Measurements from ENCODE around the gene TFDP1. TPM values are rescaled to one million over a fixed set of nuclear protein-coding genes. Genes with fewer than 3 reads are reported as not detected.

TFDP1 gene
- total RNA-seq, 2 donors from 2014 or later, result 48.3 to 57.1 TPM

DNA sequence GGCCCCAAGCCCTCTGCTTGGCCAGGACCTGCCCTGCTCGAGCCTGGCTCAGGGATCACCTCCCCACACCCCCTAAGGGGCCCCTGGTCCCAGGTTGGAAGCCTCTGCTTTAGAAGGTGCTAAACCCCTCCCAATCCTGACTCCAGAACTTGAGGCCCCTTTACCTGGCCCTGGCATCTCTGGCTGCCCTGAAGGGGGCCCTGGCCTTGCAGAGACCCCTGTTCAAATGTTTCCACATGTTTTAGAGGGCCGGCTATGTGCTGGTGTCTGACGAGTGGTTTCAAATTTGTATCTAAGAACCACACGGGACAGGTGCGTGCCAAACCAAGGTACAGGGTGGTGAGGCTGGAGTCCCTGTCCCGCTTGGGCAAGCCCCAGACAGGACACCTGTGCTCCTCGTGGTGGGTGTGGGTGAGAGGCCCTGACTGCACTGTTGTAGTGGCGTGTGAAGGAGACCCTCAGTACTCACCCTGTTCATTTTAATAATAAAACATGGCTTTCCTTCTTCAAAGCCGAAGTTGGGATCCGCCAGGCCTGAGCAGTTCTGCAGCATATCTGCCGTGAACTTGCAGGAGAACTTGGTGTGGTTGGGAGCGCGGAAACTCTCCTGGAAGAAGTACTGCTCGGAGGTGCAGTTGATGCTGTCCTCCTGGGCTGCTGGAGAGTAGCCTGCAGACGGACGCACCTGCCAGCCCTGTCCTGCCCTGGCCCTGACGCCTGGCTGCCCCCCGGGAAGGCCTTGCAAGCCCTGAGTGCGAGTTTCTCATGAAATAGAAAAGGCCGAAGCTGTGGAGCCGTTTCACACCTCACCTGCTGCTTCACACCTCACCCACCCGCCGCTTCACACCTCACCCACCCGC, 68.1 kb downstream of the TFDP1 start:
- DNase-seq, result no peak
- intact Hi-C loops (cut with DNase I), result no loop called here

DNA sequence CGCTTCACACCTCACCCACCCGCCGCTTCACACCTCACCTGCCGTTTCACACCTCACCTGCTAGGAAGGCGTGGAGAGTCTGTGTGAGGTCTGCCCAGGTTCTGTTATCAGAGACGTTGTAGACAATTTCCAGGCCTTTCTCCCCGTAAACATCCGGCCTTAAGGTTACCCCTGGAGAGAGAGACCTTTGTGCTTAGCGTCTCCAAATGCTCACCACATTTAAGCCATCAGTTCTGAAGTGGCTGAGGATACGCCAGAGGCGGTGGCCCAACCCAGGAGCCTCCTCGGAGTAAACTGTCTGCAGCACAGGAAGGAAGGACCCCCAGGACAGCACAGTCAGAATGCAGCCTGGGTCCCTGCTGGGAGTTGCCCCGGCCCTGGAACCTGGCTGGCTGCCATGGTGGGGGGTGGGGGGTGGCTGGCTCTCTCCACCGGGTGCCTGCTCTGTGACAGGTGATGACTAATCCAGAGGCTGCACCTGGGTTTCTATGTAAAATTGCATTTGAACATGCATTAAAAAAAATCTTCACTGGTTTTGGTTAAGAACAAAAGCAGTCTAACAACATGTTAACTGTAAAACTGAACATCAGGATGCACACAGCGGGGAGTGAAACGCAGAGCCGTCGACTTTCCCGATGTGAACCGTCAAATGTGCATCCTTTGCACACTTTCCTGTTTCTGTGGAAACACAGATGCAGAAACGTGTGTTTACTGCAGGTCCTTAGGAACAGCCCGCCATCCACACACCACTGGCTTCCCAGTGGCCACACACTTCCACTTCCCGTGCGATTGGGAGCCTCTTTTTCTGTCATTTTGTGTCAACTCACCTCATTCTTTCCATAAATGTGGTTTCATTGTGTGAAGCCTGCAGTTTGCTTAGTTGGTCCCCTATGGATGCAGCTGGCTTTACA, 69.0 kb downstream of the TFDP1 start:
- intact Hi-C loops (cut with DNase I), result no loop called here
- ATAC-seq (no peak), DNase-seq (no peak)

More for the DNA sequence above, 68.1 kb downstream of the TFDP1 start:
- ATAC-seq, result no peak

DNA sequence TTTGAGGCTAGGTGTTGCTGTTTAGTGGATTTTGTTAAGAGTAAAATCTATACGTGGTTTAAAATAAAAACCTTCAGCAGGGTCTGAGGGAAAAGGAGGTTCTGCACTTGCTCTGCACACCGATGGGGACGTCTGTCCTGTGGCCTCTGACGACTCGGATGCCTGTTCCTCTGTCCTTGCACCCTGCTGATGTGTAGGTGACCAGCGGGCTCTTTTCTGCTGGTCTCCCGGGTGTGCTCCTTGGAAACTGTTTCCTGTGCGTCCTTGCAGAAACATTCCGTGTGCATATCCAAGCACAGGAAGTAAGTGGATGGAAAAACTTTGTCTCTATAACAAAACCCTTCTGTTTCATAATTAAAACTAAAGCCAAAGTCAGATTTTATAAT, 69.6 kb downstream of the TFDP1 start:
- intact Hi-C loops (cut with DNase I), result no loop called here
- ATAC-seq (no peak), DNase-seq (no peak)

DNA sequence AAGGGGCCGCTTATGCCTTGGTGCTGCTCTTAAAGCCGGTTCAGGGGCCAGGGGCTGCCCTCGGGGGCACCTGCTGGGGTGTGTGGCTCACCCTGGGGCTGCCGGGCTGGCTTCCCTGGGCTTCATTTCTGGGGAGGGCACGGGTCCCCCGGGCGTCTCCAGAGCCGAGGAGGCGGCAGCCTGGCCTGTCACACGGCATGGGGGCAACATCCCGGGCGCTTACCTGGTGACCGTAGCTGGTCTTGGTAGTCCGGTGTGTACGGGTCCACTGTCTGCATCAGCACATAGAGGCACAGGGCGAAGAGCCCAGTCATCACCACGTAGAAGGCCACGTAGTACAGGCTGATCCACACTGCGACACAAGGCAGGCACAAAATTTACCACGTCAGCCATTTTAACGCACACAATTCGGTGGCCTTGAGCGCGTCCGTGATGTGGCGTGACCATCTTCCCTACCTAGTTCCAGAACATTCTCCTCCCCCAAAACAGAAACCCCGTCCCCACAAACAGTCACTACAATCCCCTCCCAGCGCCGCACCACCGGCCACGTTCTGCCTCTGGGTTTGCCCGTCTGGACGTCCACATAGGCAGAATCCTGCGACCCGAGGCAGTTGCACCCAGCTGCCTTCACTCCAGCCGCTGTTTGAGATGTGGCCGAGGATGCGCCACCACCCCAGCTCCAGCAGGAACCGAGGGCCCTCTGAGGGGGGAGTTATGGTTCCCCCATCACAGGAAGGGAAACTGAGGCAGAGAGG, 70.2 kb downstream of the TFDP1 start:
- DNase-seq (no peak), ATAC-seq (no peak)
- intact Hi-C loops (cut with DNase I), result no loop called here

DNA sequence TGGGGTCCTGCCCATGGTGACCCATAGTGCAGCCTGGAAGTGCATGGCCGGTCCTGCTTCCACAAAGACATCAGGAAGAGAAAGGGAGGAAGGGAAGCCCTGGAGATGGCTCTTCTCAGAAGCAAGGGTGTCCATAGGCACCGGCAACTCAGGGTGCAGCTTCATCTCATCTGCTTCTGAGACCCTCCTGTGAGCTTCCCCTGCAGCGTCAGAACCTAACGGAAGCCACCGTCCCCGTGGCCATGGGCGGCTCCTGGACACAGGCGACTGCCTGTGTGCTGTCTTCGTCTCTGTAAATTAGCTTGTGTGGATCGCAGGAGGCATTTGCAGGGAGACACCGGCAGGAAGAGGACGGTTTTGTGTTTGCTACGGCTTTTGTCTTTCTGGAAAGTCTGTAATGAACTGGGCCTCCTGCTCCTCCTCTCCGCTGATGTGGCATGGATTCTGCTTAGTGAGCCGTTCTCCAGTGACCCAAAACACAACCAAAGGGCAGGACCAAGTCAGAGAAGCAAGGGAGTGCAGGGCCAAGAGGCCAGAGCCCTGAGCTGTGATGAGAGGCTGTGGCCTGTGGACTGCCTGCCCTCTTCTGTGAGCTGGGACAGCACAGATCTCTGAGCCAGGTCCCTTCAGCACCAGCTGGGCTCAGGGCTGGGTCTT, 70.9 kb downstream of the TFDP1 start:
- DNase-seq (no peak), ATAC-seq (no peak)
- intact Hi-C loops (cut with DNase I), result no loop called here

DNA sequence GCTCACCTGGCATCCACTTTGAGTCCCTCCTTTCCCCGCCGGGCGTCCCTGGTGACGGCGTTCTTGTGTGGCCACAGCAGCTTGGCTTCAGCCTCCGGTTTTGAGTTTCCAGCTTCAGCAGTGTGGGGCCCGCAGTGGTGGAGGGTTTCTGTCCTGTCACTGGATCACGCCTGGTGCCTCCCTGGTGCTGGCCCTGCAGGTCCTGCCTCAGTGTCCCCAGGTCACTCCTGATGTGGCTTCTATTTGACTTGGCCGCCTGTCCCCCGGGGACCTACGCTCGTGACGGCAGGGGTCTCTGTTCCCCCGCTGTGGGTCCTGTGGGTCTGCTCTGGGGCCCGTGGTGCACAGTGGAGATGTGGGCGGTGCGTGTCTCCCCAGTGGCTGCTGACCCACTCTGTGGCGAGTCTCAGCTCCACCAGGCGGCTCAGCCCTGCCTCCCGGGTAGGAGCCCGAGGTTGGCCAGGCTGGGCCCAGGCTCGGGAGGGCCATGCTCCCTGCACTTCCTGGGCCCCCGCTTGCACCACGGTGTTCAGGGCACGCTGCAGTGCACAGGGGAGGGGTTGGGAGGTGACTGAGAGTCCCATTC, 71.5 kb downstream of the TFDP1 start:
- ATAC-seq (no peak), DNase-seq (no peak)
- intact Hi-C loops (cut with DNase I), result no loop called here

DNA sequence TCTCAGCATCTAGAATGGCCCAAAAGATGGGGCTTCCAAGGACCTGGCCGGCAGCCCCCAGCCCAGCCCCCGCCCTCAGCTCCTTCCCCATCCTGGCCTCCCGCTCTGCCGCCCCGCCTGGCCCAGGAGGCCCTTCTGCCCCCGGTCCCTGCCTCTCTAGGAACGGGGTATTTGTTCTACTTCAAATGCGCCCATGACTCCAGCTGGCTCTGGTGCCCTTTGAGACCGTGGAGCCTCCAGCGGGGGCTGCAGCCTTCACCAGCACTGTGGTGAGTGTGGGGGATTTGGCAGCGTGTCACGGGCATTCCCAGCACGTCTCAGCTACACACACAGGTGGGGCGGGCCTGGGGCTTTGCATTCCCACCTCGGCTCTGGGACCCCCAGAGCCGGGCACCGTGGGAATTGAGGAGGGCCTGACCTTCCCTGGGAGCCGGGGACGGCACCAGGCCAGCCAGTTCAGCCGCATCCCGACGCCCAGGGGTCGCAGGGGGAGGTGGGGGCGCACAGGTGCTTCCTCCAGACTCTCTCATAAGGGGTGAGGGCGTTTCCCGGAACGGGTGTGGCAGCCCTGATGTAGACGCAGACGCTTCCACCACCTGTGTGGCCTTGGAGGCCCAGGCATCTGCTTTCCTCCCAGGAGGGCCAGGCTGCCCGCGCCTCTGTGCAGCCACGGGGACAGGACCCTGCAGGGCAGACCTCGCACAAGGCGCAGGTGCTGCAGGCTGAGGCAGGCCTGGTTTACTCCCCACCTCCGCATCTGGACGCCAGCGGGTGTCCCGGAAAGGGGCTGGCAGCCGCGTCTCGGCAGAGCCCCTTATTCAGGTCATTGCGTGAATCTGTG, 72.5 kb downstream of the TFDP1 start:
- intact Hi-C loops (cut with DNase I), result no loop called here

DNA sequence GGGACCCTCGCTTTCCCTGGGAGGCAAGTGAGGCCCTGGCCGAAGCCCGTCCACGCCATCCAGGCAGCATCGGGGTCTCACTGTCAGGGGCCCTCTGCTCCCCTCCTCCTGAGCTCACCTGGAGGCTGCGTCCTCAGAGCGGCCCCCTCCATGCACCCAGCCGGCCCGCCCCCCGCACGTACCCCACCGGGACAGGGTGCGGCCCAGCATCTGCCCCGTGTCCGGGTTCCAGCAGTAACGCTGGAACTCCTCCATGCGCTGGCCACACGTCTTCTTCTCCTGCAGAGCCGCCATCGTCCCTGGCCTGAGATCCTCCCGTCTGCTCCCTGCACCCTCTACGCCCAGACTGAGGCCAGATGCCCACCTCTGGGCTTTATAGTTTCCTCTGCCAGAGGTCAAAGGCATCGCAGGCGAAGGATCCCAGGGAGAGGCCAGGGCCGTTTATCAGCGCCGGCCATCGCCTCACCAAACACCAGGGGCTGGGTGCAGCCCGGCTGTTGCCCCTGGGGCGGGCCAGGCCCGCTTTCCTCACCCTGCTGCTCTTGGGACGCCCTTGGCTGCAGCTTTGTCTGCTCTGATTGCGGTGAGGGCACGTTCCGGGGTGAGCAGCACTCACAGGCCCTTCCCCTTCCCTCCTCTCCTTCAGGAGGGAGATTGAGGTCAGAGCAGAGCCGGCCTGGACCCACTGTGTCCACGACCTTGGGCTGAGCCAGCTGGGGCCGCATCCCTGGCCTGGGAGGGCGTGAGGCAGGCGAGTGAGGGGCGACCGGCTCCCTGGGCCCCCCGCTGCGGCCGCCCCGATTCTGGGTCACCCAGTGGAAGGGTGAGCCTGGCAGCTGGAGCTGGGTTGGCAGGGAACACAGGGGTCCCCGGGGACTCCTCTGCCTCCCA, 73.5 kb downstream of the TFDP1 start, which contains the start of gene ATP4B:
Gene ATP4B, minus strand, starts transcription at position 348 of the 891 bp plus-strand sequence. Its CDS starts 54 bp downstream, at position 294.
- no peak for DNase-seq
- ATAC-seq, result no peak
- intact Hi-C loops (cut with DNase I), result no loop called here

More for the DNA sequence above, 72.5 kb downstream of the TFDP1 start:
- DNase-seq, result no peak
- ATAC-seq, result no peak

DNA sequence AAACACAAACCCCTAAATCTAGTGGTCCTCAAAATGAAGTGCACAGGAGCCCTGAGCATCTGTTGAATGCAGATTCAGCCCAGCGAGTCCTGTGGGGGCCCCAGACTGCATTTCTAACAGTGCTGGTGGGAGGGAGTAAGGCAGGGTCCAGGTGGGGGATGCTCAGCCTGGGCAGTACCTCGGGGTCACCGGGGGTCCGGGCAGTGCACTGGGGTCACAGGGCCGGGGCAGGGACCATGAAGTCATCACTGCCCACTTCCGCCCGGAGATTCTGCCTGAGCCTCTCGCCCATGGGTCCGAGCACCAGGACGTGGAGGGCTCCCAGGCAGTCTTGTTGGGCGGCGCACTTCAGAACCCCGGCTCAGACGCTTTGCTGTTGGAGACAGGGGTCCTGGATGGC, 74.3 kb downstream of the TFDP1 start:
- intact Hi-C loops (cut with DNase I), result no loop called here
- no peak for ATAC-seq

DNA sequence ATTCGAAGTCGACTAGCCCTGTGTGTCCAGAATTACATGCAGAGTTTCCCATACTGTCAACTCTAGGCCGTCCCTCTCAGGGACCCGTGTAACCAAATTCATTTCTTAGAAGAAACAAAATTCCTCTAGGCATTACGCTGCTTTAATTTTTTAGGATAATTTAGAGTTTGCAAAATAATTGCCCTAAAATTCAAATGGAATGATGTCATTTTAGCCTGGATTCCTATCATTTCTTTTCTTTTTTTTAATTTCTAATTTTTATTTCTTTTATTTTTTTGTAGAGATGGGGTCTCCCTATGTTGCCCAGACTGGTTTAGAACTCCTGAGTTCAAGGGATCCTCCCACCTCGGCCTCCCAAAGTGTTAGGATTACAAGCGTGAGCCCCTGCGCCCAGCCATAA, 74.8 kb downstream of the TFDP1 start:
- DNase-seq (no peak), ATAC-seq (no peak)
- intact Hi-C loops (cut with DNase I), result no loop called here

More for the DNA sequence above, 74.3 kb downstream of the TFDP1 start:
- no peak for DNase-seq

DNA sequence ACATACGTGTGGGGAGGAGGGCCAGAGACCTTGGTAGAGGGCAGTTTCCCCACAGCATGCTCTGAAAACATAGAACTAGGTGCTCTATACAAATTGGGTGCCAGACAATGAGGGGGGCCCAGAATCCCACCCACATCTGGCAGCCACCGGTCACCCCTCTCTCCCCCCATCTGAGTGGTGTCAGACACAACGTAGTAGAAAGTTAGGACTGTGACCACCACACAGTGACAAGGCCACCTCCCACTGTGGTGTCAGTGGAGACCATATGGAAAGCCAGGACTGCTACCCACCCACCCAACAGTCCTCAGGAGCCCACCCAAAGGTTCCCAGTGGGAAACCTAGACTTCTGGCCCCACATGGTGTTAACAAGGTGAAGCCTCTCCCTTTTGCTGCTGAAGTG, 75.5 kb downstream of the TFDP1 start:
- DNase-seq, result no peak

DNA sequence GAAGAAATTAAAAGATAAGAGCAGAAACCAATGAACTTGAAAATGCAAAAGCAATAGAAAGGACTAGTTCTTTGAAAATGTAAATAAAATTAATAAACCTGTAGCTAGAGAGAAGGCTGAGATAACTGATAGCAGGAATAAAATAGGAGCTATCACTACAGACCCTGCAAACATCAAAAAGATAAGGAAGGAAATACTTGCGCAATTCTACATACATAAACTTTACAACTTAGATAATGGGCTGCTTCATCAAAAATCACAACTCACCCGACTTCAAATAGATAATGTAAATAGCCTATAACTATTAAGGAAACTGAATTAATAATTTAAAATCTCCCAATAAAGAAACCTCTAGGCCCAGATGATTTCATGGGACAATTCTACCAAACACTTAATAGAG, 77.0 kb downstream of the TFDP1 start:
- DNase-seq (no peak), ATAC-seq (no peak)
- intact Hi-C loops (cut with DNase I), result no loop called here

More for the DNA sequence above, 75.5 kb downstream of the TFDP1 start:
- ATAC-seq, result no peak
- intact Hi-C loops (cut with DNase I), result no loop called here

DNA sequence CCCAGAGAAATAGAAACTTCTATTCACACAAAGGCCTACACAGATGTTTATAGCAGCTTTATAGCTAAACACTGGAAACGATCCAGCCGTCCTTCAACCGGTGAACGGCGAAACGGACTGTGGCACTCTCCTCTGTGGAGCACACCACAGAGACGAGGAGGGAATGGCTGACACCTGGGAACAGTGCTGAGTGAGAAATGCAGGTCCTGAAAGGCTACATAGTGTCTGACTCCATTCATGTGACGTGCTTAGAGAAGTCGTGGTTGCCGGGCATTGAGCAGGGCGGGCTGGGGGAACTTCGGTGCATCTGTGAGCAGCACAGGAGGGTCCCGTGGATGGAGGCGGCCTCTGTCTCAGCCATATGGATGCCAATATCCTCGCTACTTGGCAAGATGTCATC, 79.4 kb downstream of the TFDP1 start:
- no peak for DNase-seq
- intact Hi-C loops (cut with DNase I), result no loop called here

DNA sequence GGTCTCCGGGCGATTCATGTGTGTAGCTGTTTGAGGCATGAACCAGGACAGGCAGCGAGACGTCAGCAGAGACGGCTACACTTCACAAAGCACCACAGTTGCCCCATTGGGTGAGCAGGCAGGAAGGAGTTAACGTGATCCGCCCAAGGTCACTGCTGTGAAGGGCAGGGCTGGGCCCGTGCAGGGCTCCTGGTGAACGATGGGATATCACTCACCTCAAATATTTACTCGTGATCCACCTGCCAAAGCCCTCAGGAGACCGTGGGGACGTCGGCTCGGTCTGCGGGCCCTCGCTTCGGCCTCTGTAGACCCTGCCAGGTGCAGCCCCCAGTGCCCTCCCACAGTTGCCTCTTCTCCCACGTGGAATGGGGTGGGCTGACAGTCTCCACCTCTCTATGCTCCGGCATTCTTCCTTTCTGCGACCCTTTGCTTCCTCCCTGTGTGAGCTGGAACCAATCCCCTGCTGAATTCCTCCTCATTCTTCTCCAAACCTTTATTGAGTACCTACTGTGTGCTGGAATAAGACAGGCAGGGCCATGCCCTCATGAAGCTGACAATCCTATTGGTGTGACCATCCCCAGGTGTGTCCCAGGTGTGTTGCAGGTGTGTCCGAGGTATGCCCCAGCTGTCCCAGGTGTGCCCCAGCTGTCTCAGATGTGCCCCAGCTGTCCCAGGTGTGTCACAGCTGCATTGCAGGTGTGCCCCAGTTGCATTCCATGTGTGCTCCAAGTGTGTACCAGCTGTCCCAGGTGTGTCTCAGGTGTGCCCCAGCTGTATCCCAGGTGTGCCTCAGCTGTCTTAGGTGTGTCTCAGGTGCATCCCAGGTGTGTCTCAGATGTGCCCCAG, 80.4 kb downstream of the TFDP1 start:
- intact Hi-C loops (cut with DNase I), result no loop called here
- DNase-seq (no peak), ATAC-seq (no peak)

More for the DNA sequence above, 79.4 kb downstream of the TFDP1 start:
- ATAC-seq, result no peak

DNA sequence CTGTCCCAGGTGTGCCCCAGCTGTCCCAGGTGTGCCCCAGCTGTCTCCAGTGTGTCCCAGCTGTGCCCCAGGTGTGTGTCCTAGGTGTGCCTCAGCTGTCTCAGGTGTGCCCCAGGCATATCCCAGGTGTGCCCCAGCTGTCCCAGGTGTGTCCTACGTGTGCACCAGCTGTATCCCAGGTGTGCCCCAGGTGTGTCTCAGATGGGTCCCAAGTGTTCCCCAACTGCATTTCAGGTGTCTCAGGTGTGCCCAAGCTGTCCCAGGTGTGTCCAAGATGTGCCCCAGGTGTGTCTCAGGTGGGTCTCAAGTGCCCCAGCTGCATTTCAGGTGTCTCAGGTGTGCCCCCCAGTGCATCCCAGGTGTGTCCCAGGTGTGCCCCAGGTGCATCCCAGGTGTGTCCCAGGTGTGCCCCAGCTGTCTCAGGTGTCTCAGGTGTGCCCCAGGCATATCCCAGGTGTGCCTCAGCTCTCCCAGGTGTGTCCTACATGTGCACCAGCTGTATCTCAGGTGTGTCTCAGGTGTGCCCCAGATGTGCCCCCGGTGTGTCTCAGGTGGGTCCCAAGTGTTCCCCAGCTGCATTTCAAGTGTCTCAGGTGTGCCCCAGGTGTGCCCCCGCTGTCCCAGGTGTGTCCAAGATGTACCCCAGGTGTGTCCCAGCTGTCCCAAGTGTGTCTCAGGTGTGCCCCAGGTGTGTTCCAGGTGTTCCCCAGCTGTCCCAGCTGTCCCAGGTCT, 81.2 kb downstream of the TFDP1 start:
- intact Hi-C loops (cut with DNase I), result no loop called here

More for the DNA sequence above, 81.2 kb downstream of the TFDP1 start:
- ATAC-seq, result no peak
- no peak for DNase-seq

All from left cardiac atrium (tissue), 4 donors.